Daoy (cell line): ENCODE results near the gene RILPL1. TPM values are rescaled to one million over a fixed set of nuclear protein-coding genes. Genes with fewer than 3 reads are reported as not detected.
"Not testable (repeated sequence)": the region's sequence is repeated elsewhere in the genome, so short reads cannot be mapped to it uniquely, and the experiment has no call there.

Experiments
- DNase-seq: peaks from one replicate; pipeline ENCODE4 v3.0.0-alpha.2; 2015; ENCODE audit warnings: low read depth
- total RNA-seq: library from RNA; depleted of rRNA; stranded (reverse); fragments of >200 nt; shearing (Covaris generic); gene quantifications from 2 replicates; pipeline ENCODE4 v1.2.3, GENCODE V29; 2014

The RILPL1 gene
- total RNA-seq, 1 experiment from 2014 or later: 8.1 TPM

GRCh38 chr12:123530668-123531067 is 2.9 kb downstream of the RILPL1 start:
- DNase-seq: no peak

- no peak for DNase-seq
Measured at GRCh38 chr12:123529686-123530085, 3.8 kb downstream of the RILPL1 start.

GRCh38 chr12:123528858-123529257 is 4.7 kb downstream of the RILPL1 start:
- no peak for DNase-seq

GRCh38 chr12:123526542-123527080 is 6.9 kb downstream of the RILPL1 start:
- DNase-seq: no peak

GRCh38 chr12:123524378-123524777 is 9.1 kb downstream of the RILPL1 start:
- no peak for DNase-seq

- no peak for DNase-seq
Measured at GRCh38 chr12:123523518-123523917, 10.0 kb downstream of the RILPL1 start.

GRCh38 chr12:123522164-123522563 is 11.4 kb downstream of the RILPL1 start:
- no peak for DNase-seq

- no peak for DNase-seq
Measured at GRCh38 chr12:123520567-123521474, 12.7 kb downstream of the RILPL1 start.

- DNase-seq: peak; percentile 40
Measured at GRCh38 chr12:123519141-123520001, 14.1 kb downstream of the RILPL1 start.

GRCh38 chr12:123516216-123516780 is 17.2 kb downstream of the RILPL1 start:
- DNase-seq: no peak

GRCh38 chr12:123514582-123515221 is 18.8 kb downstream of the RILPL1 start:
- not testable (repeated sequence) for DNase-seq

GRCh38 chr12:123513805-123514204 is 19.7 kb downstream of the RILPL1 start:
- no peak for DNase-seq

GRCh38 chr12:123512838-123513665 is 20.5 kb downstream of the RILPL1 start:
- DNase-seq: no peak

- DNase-seq: no peak
Measured at GRCh38 chr12:123506843-123507236, 26.7 kb downstream of the RILPL1 start.

- DNase-seq: no peak
Measured at GRCh38 chr12:123506059-123506842, 27.3 kb downstream of the RILPL1 start.

GRCh38 chr12:123502163-123502704 is 31.3 kb downstream of the RILPL1 start:
- no peak for DNase-seq

- DNase-seq: no peak
Measured at GRCh38 chr12:123499332-123499731, 34.2 kb downstream of the RILPL1 start.

GRCh38 chr12:123498126-123498825 is 35.2 kb downstream of the RILPL1 start:
- no peak for DNase-seq

GRCh38 chr12:123497065-123497464 is 36.5 kb downstream of the RILPL1 start:
- DNase-seq: no peak
